ENCODE measurements around the gene RBL2. TPM values are rescaled to one million over a fixed set of nuclear protein-coding genes. Genes with fewer than 3 reads are reported as not detected.
"Not testable (repeated sequence)": the region's sequence is repeated elsewhere in the genome, so short reads cannot be mapped to it uniquely, and the experiment has no call there.

RBL2 gene, protein sequence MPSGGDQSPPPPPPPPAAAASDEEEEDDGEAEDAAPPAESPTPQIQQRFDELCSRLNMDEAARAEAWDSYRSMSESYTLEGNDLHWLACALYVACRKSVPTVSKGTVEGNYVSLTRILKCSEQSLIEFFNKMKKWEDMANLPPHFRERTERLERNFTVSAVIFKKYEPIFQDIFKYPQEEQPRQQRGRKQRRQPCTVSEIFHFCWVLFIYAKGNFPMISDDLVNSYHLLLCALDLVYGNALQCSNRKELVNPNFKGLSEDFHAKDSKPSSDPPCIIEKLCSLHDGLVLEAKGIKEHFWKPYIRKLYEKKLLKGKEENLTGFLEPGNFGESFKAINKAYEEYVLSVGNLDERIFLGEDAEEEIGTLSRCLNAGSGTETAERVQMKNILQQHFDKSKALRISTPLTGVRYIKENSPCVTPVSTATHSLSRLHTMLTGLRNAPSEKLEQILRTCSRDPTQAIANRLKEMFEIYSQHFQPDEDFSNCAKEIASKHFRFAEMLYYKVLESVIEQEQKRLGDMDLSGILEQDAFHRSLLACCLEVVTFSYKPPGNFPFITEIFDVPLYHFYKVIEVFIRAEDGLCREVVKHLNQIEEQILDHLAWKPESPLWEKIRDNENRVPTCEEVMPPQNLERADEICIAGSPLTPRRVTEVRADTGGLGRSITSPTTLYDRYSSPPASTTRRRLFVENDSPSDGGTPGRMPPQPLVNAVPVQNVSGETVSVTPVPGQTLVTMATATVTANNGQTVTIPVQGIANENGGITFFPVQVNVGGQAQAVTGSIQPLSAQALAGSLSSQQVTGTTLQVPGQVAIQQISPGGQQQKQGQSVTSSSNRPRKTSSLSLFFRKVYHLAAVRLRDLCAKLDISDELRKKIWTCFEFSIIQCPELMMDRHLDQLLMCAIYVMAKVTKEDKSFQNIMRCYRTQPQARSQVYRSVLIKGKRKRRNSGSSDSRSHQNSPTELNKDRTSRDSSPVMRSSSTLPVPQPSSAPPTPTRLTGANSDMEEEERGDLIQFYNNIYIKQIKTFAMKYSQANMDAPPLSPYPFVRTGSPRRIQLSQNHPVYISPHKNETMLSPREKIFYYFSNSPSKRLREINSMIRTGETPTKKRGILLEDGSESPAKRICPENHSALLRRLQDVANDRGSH
- total RNA-seq: 24.5 and 33.5 TPM in 2 replicates

- peak; percentile 57 to 87 for DNase-seq (ENCODE audit: low read depth in 2 of 2)
Measured at GRCh38 chr16:53434377-53435065, at the start of gene RBL2. Gene RBL2 (plus strand): TSS chr16:53434471. CDS start chr16:53434557, 86 bp downstream.

GRCh38 chr16:53384610-53385009 is 49.7 kb upstream of the RBL2 start:
- not testable (repeated sequence) for DNase-seq (ENCODE audit: low read depth in 2 of 2)

DNA sequence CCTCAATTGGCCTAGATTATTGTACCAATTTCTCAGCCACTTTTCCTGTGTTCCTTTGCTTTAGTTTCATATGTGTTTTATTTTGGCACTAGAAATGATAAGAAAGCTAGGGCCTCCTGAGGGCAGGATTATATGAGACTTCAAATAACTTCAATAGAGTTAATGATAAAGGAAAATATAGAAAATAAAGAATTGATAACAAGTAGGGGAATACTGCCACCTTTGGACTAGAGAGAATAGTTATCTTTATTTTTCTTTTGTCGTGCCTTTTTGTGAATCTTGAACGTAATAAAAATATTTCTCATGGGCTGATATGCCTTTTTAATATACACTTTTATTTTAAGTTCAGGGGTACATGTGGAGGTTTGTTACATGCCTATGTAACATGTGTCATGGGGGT is 29.3 kb upstream of the RBL2 start:
- no peak for DNase-seq (ENCODE audit: low read depth in 2 of 2)

DNA sequence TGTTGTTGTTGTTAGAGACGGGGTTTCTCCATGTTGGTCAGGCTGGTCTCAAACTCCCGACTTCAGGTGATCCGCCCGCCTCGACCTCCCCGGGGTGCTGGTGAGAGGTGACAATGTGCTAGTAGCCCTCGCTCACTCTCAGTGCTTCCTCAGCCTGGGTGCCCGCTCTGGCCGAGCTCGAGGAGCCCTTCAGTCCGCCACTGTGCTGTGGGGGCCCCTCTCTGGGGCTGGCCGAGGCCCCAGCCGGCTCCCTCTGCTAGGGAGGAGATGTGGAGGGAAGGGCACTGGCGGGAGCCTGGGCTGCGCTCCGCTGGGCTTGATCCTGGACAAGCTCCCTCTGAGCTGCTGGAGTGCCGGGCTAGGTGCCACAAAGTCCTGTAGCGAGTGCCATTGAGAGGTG is 21.7 kb upstream of the RBL2 start:
- no peak for DNase-seq (ENCODE audit: low read depth in 2 of 2)

DNA sequence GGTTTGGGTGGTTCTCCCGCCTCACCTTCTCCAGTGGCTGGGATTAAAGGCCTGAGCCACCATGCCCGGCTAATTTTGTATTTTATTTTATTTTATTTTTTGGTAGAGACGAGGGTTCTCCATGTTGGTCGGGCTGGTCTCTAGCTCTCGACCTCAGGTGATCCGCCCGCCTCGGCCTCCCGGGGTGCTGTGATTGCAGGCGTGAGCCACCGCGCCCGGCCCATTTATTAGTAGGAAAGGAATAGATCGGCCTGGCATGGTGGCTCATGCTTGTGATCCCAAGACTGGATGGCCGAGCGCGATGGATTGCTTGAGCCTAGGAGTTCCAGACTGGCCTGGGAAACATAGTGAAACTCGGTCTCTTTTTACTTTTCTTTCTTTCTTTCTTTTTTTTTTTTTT is 20.4 kb upstream of the RBL2 start:
- no peak for DNase-seq (ENCODE audit: low read depth in 2 of 2)

- DNase-seq (ENCODE audit: low read depth in 2 of 2): no peak
Measured at GRCh38 chr16:53414381-53414780, 19.9 kb upstream of the RBL2 start.

GRCh38 chr16:53415504-53415903 is 18.8 kb upstream of the RBL2 start:
- no peak for DNase-seq (ENCODE audit: low read depth in 2 of 2)

- no peak for DNase-seq (ENCODE audit: low read depth in 2 of 2)
Measured at GRCh38 chr16:53417011-53417410, 17.3 kb upstream of the RBL2 start.

GRCh38 chr16:53417976-53418375 is 16.3 kb upstream of the RBL2 start:
- DNase-seq (ENCODE audit: low read depth in 2 of 2): no peak

GRCh38 chr16:53419383-53419709 is 14.9 kb upstream of the RBL2 start:
- DNase-seq (ENCODE audit: low read depth in 2 of 2): not testable (repeated sequence)

GRCh38 chr16:53421248-53421647 is 13.0 kb upstream of the RBL2 start:
- no peak for DNase-seq (ENCODE audit: low read depth in 2 of 2)

- not testable (repeated sequence) for DNase-seq (ENCODE audit: low read depth in 2 of 2)
Measured at GRCh38 chr16:53423968-53424367, 10.3 kb upstream of the RBL2 start.

- no peak for DNase-seq (ENCODE audit: low read depth in 2 of 2)
Measured at GRCh38 chr16:53428681-53429080, 5.6 kb upstream of the RBL2 start.

DNA sequence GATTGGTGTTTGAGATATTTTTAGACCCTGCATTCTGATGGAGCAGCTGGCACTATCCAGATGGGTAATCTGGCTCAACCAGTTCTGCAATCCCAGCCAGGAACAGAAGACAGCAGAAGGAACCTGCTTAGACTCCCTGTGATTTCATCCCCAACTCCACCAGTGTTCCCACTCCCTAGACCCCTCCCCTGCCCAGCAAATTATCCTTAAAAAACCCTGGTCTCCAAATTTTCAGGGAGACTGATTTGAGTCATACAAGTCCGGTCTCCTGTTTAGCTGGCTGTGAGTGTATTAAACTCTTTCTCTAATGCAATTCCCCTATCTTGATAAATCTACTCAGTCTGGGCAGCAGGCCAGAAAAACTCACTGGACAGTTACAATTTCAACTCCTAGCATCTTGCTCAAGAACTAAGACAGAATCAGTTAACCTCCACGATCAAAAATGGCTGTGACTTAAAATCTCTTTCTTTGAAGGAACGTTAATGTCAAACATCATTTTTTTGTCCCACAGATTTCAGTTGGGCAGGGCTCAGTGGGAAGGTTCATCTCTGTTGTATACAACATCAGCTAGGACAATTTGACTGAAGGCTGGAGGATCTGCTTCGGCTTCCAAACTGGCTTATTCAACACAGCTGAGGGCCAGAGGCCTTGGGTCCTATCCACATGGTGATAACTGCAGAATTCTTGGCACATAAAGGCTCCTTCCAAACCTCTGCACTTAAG is 4.9 kb upstream of the RBL2 start:
- DNase-seq (ENCODE audit: low read depth in 2 of 2): no peak

GRCh38 chr16:53430363-53430762 is 3.9 kb upstream of the RBL2 start:
- DNase-seq (ENCODE audit: low read depth in 2 of 2): no peak

GRCh38 chr16:53433509-53433908 is 762 bp upstream of the RBL2 start:
- no peak for DNase-seq (ENCODE audit: low read depth in 2 of 2)

GRCh38 chr16:53433930-53434376 is 318 bp upstream of the RBL2 start:
- no peak for DNase-seq (ENCODE audit: low read depth in 2 of 2)

GRCh38 chr16:53435066-53435688 is 906 bp downstream of the RBL2 start:
- DNase-seq (ENCODE audit: low read depth in 2 of 2): peak; percentile 90 to 96

- DNase-seq (ENCODE audit: low read depth in 2 of 2): no peak
Measured at GRCh38 chr16:53440125-53440524, 5.9 kb downstream of the RBL2 start.

DNA sequence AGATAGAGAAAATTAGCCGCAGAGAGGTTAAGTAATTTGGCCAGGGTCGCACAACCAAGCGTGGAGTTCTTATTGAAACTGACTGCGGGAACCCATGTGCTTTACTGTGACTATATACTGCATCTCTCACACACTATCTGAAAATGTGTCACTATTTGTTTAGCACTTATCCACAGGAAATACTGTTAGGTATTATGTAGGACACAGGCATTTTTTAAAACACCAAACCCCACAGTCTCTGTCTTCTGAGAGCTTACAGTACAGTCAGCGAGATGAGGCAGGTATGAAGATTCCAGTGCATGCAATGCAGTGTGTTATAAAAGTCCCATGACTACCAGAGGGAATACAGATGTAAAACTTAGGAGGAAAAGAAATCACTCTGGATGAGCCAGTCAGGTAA is 11.3 kb downstream of the RBL2 start:
- DNase-seq (ENCODE audit: low read depth in 2 of 2): no peak
